H1 (cell line): ENCODE measurements around the gene SPATA31C2.

ENCODE experiments used
- CEBPB ChIP-seq: IDR thresholded peaks from 2 replicates; pipeline ENCODE4 v1.6.1; 2012; ENCODE audit warnings: low read depth, low read length
- HDAC6 ChIP-seq: IDR thresholded peaks from one replicate; pipeline ENCODE4 v1.7.1; 2012; ENCODE audit warnings: low read depth, mild to moderate bottlenecking, inconsistent platforms, low read length, moderate library complexity
- NANOG ChIP-seq: IDR thresholded peaks from 2 replicates; pipeline ENCODE4 v1.6.1; 2011; ENCODE audit warnings: low read length, low read depth, mild to moderate bottlenecking, inconsistent platforms; ENCODE audit not compliant: insufficient read depth, poor library complexity, severe bottlenecking
- POLR2A ChIP-seq, 2 experiments: IDR thresholded peaks; 1 replicate in 1 of 2; 2 replicates in 1 of 2; pipeline ENCODE4 v1.6.1; 2011; ENCODE audit warnings: low read depth in 2 of 2, low read length in 2 of 2, mild to moderate bottlenecking in 2 of 2; ENCODE audit errors: control extremely low read depth in 1 of 2
- RAD21 ChIP-seq, 2 experiments: IDR thresholded peaks in 1 of 2; conservative IDR thresholded peaks in 1 of 2; 2 replicates each; pipeline ENCODE4 v1.6.1; 2011; ENCODE audit warnings: low read depth in 2 of 2, low read length in 2 of 2, improper control_type of control experiment in 1 of 2, inconsistent platforms in 1 of 2, mild to moderate bottlenecking in 1 of 2, moderate library complexity in 1 of 2
- YY1 ChIP-seq: IDR thresholded peaks from 2 replicates; pipeline ENCODE4 v1.6.1; 2011; ENCODE audit warnings: low read depth, mild to moderate bottlenecking, low read length

DNA sequence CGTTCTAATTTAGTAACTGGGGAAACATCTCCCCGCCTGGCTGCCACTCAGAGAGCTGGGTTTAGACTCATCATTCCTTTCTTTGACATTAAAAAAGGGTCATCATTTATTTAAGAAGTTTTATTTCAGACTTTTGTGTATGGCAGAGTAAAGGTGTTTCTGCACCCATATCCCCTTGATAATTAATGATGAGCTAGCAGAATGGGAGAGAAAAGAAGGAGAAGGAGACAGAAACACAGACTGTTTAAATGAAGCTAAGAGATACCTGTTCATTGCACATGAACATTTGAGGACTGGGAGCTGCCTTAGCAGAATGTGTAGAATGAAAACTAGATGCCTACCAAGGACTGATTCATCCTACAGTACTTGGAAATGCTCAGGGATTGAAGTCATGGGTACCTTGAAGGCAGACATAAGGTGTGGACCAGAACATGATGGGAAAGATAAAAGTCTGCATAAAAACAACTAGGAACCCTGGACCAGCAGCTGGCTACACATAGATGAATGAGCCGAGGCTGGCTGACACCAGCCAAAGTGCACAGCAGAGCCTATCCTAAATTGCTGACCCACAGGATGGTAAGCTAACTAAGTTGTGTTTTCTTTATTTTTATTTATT, 48.3 kb upstream of the SPATA31C2 start:
- no peak for TF ChIP-seq HDAC6
- TF ChIP-seq POLR2A (IDR thresholded peaks at IDR 0.05; ENCODE audit: control extremely low read depth in 1 of 2, low read depth in 2 of 2, low read length in 2 of 2): no peak
- TF ChIP-seq CEBPB: no peak
- TF ChIP-seq NANOG: no peak
- TF ChIP-seq RAD21 (IDR thresholded peaks at IDR 0.05 in 1 of 2, conservative IDR thresholded peaks at IDR 0.05 in 1 of 2; ENCODE audit: low read depth in 2 of 2, low read length in 2 of 2): no peak
- no peak for TF ChIP-seq YY1
